Measurements from ENCODE around the gene FBXO22.
"Not testable (repeated sequence)": the region's sequence is repeated elsewhere in the genome, so short reads cannot be mapped to it uniquely, and the experiment has no call there.

The FBXO22 gene

DNA sequence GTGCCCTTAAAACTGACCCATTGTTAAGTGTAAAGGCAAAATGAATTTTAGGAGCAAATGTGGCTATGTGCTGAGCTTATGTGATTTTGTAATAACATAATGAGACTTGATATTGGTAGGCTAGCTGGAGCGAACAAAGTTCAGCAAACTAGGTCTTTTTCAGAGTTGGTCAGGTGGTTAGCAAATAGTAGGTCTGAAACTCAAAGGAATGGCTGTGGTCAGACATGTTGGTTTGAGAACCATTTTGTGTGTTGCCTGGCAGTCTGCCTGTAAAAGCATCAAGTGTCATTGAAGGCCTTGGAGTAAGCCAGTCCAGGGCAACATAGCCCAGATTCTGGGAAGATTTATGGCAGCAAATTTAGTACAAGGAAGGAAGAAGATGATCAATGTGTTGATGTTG is 16.4 kb downstream of the FBXO22 start:
- no peak for DNase-seq (ENCODE audit: low spot score)

DNA sequence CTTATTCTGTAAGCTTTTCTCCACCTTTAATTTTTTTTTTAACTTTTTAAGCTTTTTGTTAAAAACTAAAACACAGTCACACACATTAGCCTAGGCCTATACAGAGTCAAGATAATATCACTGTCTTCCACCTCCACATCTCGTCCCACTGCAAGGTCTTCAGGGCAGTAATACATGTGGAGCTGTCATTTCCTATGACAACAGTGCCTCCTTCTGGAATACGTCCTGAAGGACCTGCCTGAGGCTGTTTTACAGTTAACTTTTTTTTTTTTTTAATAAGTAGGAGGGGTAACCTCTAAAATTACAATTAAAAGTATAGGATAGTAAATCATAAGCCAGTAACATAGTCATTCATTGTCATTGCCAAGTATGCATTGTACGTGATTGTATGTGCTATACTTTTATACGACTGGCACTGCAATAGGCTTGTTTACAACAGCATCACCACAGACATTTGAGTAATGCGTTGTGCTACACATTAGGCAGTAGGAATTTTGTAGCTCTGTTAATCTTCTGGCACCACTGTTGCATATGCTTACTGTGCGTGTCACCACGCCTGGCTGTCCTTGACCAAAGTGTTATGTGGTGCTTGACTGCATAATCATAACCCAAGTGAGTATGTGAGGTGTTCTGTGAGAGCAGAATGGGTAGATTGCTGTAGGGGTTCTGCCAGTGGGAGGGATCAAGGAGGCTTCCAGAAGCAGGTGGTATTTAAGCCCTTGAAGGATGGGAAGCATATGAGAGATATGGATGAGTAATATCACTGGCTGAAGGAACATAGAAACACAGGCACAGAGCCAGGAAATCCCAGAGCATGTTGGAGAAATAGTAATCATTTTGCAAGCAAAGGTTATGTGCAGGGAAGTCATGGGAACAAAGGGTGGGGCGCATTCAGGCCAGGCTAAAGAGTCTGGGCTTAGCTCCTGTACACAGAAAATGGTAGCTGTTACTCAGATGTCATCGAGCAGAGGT is 18.3 kb downstream of the FBXO22 start:
- peak; percentile 5 for DNase-seq (ENCODE audit: low spot score)

DNA sequence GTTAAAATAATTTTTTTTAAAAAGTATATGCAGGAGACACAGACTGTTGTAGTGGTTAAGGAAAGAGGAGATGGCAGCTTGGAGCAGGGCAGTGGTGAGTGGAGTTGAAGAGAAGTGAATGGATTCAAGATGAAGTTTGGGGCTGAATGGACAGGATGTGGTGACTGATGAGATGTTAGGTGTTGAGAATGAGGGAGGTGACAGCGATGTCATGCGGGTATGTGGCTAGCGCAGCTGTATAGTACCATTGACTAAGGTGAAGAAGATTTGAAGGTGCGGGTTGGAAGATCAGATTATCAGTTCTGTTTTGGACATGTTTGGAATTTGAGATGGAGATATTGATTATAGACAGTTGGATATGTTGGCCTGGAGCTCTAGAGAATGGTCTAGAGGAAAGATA is 20.1 kb downstream of the FBXO22 start:
- DNase-seq (ENCODE audit: low spot score), result no peak

DNA sequence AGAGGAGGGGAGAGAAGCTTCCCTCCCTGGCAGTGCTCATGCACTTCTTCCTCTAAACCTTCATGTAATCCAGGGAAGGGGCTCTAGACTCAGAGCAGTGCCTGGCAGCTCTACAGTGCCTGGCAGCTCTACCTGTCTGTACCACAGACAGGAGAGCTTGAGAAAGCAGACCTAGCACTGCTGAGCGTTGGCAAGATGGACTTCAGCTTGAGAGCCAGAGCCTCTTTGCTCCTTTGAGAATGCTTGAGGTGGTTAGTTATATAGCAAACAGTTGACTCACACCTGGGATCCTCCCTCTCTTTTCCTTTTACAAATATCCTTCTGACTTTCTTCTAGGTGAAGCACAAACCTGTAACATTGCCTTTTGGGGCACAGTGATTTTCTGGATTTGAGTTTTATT is 20.9 kb downstream of the FBXO22 start:
- DNase-seq (ENCODE audit: low spot score), result no peak

DNA sequence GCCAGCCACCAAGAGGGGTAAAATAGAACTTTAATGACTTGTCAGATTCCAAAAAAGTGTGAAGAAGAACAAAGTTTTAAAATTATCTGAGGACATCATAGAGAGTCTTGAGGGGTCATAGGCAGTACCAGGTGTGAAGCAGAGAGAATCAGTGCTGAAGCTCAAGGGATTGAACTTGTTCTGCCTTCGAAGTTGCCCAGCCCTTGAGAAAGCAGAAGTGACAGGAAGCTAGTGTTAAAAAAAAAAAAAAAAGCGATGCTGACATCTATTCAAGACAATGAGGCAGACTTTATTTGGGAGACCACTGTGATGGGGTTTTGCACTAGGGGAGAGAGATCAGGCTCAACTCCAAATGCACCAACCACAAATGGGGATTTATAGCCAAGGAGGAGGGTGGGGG is 21.8 kb downstream of the FBXO22 start:
- no peak for DNase-seq (ENCODE audit: low spot score)

DNA sequence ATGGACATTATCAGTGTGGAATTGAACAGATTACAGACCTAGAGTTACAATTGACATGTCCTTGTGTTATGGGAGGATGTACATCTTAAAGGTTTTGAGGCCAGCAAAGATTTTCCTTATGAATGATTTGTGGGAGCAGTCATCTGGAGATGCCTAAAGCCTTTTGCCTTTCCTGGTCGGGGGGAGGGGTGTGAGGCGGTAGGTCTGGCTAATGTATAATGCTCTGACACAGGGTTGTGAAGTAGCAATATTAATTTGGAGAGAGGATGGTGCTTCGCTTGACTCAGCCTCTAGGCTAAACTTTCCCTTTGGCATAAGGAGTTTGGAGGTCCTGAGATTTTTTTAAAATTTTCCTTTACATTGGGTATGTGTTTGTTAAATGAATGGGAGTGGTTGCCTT is 23.3 kb downstream of the FBXO22 start:
- DNase-seq (ENCODE audit: low spot score), result no peak

DNA sequence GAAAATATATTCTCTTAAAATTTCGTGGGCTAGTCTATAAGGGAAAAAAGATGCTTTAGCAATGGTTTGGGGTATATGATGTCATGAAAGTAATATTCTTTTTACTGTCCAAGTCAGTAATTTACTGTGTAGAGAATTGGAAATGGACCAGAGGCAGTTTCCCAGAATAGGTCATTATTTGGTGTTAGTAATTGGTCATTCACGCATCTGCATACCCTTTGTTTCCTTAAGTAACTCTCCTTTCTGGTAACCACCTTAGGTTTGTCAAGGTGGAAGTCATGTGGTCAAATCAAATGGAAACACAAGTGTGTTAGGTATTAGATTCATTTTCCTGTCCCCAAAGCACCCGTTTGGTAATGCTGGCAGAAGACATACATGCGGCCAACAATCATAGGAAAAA is 23.9 kb downstream of the FBXO22 start:
- no peak for DNase-seq (ENCODE audit: low spot score)

DNA sequence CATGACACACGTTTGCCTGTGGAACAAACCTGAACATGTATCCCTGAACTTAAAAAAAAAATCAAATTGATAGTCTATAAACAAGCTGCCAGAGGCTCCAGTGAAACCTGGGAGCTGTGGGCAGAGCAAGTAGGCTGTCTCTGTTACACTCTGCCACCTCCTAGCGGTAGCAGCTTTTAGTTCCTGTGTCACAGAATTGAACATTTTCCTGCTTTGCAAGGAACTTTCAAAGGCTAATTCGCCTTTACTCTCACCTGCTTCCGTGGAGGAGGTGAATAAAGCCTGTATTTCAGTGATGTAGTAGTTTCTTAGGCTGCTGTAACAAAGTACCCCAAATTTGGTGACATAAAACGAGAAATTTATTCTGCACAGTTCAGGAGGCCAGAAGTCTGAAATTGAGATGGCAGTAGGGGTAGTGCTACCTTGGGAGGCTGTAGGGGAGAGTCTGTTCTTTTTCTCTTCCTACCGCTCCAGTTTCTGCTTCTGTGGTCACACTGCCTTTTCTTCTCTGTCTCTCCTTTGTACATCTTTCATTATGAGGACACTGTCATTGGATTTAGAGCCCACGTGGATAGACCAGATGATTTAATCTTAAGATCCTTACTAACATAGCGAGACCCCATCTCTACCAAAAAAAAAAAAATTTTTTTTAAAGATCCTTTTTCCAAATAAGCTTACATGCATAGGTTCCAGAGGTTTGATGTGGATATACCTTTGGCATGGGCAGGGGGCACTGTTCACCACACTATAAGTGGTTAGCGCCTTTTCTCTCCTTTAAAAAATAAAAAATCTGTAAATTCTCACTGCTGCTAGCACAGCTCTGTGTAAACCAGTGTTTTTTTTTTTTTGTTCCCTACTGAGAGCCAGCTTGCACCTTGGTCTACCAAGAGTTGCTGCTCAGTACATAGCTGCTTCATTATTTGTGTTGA is 25.3 kb downstream of the FBXO22 start:
- DNase-seq (ENCODE audit: low spot score), result no peak

DNA sequence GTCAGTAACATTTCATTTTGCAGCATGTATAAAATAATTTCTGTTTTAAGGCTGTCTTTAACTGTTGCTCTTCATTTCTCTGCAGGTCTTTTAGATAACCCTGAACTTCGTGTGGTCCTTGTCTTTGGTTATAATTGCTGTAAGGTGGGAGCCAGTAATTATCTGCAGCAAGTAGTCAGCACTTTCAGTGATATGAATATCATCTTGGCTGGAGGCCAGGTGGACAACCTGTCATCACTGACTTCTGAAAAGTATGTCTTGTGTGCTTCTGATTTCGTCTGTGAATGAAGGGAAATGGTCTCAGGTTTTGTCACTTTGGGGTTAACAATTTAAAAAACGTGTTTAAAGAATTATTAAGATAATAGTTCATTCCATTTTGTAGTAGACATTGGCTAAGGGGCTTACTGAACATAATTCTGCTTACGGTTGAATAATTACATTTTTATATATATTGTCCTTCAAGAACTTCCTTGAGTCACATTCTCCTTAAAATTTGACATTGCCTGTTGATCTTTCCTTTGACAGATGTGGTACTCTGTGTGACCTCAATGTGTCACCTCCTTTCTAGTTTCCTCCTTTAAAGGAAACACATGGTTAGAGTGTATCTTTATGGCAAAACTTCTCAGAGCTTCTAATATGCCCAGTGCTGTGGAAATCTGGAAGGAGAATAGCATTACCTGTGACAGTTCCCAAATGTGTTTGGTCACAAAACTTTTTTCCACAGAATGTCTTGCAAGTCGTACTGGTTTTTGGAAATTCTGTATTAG is 26.3 kb downstream of the FBXO22 start:
- no peak for DNase-seq (ENCODE audit: low spot score)

DNA sequence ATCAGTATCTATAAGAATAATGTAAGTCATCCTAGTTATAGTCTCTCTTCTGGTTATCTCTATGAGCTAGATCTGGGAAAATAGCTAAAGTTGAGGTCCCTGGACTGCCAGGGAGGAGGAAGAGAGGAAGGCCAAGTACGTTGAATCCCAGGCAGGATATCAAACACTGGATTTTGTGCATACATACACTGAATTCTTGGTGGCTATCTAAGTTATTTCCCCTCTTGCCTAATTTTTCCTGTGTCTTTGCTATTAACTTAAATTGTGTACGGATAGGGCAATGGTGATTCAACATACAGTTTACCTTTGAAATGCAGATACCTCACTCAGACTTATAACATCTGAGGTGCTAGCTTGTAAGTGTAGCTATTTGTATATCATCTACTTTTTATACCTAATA is 27.2 kb downstream of the FBXO22 start:
- DNase-seq (ENCODE audit: low spot score), result no peak

DNA sequence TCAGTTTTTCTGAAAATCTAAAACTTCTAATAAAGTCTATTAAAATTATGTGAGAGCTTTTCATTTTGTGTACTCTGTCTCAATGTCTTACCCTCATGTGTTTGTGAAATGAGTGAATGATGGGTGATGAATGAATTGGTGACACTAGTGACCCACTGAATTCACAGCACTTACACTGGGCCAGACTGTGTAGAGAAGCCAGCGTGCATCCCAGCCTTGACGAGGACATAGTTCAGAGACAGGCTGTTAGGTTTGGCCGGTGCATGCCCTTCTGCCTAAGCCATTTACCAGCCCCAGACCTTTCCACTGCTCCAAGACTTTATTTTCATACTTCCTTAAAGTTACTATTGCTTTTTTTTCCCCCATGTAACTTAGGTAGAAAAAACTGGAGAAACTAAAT is 38.8 kb downstream of the FBXO22 start:
- no peak for DNase-seq (ENCODE audit: low spot score)

DNA sequence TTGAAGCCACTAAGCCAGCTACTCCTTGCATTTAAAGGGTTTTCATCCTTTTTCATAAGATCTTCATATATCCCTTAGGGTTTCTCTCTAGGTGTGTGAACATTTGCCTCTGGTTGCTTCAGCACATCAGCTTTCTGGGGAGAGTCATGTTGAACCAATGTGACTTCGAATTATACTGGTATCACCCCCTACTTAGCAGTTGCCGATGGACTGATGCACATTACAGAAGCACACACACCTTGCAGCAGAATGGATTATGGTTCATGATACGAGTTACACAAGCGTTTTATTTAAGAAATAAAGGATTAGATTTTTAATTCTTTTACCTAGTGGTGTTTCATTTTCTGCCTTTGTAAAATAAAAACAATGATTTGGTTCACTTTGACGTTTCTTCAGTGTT is 39.6 kb downstream of the FBXO22 start:
- DNase-seq (ENCODE audit: low spot score), result no peak

DNA sequence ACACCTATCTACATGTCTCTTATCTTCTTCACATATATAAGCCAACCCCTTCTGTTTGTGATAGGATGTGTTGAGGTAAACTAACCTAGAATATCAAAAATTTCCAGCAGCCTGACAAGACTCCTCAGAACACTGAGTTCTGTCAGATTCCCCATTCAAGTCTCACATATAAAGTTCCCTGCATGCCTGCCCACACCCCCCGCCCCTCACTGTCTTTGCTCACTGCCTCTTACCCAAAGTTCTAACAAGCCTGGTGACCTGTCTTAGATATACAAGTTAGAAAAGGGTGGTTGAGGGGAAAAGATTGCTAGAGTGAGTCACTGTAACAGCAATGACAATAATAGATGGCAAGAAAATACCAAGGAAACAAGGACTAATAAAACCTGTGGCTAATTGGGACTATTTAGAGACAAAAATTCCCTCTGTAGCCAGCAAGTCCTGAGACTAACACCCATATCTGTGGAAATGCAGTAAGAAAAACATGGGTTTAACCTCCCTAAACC is 40.1 kb downstream of the FBXO22 start:
- no peak for DNase-seq (ENCODE audit: low spot score)

DNA sequence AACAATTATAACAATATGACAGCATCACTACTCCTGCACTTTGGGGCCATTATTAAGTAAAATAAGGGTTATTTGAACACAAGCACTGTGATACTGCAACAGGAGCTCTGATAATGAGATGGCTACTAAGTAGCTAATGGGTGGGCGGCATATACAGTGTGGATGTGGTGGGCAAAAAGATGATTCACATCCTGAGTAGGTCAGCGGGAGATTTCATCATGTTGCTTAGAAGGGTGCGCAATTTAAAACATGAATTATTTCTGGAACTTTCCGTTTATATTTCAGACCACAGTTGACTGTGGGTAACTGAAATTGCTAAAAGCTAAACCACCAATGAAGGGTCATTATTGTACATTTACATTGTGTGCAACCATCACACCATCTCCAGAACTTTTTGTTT is 42.3 kb downstream of the FBXO22 start:
- no peak for DNase-seq (ENCODE audit: low spot score)

DNA sequence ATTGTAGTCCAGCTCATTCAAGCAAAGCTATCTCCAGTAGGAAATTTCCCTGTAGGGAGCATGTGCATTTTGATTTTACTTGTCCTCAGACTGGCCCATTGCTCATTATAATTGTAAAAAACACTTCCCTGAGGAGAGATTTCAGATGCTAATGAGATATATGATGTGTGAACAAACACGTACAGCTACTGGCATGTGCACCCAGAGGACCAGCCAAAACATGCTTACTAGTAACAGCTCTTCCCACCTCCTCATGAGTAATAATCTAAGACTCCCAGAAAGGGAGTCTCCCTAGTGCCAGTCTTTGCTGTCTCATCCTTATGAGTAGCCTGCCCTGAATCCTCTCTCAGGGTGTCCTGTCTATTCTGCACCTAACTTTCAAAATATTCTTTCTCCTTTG is 43.4 kb downstream of the FBXO22 start:
- DNase-seq (ENCODE audit: low spot score), result no peak

DNA sequence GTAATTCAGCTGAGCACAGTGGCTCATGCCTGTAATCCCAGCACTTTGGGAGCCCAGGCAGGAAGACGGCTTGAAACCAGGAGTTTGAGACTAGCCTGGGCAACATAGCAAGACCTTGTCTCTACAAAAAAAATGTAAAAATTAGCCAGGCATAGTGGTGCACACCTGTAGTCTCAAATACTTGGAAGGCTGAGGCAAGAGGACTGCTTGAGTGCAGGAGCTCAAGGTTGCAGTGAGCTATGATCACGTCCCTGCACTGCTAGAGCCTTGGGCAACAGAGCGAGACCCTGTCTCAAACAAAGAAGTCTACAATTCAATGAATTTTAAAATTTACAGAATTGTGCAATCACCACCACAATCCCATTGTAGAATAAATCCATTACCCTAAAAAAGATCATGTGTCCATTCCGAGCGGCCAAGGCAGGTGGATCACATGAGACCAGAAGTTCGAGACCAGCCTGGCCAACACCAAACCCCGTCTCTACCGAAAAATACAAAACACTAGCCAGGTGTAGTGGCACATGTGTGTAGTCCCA is 45.2 kb downstream of the FBXO22 start:
- no peak for DNase-seq (ENCODE audit: low spot score)

DNA sequence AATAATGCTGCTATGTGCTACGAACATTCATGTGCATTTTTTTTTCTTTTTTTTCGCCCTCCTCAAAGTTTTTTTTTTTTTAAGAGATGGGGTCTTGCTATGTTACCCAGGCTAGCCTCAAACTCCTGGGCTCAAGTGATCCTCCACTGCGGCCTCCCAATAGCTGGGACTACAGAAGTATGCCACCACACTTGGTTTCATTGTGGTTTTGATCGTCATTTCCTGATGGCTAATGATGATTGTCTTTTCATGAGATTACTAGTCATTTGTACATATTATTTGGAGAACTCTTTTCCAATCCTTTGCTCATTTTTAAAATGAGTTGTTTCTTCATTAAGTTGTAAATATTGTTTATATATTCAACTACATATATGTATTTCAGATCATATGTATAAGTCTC is 48.8 kb downstream of the FBXO22 start:
- no peak for DNase-seq (ENCODE audit: low spot score)

DNA sequence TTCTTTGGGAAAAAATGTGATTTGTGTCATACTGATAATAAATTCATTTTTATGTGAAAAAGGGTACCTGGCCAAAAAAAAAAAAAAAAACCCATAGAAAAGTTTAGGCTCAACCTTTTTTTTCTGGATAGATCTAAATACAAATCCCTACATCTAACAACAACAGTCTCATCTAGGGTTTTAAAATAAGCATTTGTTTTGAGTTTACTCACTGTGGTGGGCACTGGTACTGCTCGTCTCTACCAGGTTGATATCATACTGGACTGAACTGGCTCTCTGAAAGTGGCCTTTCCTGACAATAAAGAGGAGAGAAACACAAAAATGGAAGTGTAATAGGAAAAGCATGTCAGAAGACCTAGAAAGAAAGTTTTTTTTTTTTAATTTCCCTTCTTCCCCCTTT is 52.0 kb downstream of the FBXO22 start:
- DNase-seq (ENCODE audit: low spot score), result no peak

DNA sequence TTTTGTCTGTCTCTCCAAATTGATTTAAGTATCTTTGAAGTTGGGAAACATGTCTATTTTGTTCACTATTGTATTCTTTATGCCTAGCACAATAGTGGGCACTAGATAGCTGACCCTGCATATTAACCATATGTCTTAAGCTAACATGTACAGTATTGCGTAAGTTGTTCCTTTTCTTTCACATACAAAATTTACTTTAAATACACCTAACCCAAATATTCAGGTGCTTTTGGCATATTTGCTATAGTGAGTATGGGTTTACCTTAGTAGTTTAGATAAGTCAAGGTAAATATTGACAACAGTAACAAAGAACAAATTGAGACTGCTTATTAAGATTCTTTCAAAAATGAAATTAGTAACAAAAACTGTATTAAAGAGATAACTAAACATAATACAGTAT is 57.7 kb downstream of the FBXO22 start:
- DNase-seq (ENCODE audit: low spot score), result no peak

DNA sequence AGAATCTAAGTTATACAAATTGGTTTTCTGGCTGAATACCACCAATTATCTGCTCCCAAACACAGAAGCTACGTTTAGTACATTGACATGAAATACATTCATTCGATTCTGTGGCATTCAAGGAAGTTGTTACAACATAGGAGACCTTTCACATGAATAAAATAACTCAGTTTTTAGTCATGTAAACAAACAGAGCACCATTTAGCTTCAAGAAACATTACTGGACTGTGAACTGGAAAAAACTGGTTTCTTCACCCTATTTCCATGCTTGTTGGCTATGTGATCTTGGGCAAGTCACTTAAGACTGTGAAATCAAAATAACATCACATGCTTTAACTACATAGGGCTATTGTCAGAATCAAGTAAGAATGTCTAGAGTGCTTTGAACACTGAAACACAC is 62.4 kb downstream of the FBXO22 start:
- DNase-seq (ENCODE audit: low spot score), result no peak

DNA sequence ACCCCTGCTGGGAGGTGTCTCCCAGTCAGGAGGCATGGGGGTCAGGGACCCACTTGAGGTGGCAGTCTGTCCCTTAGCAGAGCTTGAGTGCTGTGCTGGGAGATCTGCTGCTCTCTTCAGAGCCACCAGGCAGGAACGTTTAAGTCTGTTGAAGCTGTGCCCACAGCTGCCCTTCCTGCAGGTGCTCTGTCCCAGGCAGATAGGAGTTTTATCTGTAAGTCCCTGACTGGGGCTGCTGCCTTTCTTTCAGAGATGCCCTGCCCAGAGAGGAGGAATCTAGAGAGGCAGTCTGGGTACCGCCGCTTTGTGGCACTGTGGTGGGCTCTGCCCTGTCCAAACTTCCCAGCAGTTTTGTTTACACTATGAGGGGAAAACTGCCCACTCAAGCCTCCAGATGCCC is 73.1 kb downstream of the FBXO22 start:
- not testable (repeated sequence) for DNase-seq (ENCODE audit: low spot score)
